ENCODE measurements around the gene NOXA1.

- no peak for TF ChIP-seq CTCF (IDR thresholded peaks at IDR 0.05)
- TF ChIP-seq POLR2AphosphoS5 (IDR thresholded peaks at IDR 0.05): no peak
These were observed 13.8 kb downstream of the NOXA1 start for GRCh38 chr9:137436761-137437600.
